GM18951 (cell line): ENCODE data around the gene SLC45A3.
"Not testable (repeated sequence)": the region's sequence is repeated elsewhere in the genome, so short reads cannot be mapped to it uniquely, and the experiment has no call there.

Experiments
- POLR2A ChIP-seq: IDR thresholded peaks from 4 replicates; pipeline ENCODE4 v1.6.1; 2011; ENCODE audit warnings: mild to moderate bottlenecking; ENCODE audit not compliant: insufficient read length, insufficient read depth; ENCODE audit errors: extremely low read depth
- in situ Hi-C: fragments of 300-500 bp; cut with MboI; formaldehyde crosslinking; loops from one replicate; pipeline ENCODE4 v1.12.0; 2022; ENCODE audit warnings: low sequenced_read_pairs, mixed read lengths, inconsistent platforms; ENCODE audit not compliant: unreplicated experiment

SLC45A3 gene

GRCh38 chr1:205680073-205680851, at the start of gene SLC45A3:
Gene SLC45A3 (minus strand): TSS chr1:205680509. CDS start chr1:205664656, 15,853 bp downstream.
- in situ Hi-C loops: no loop called here
- TF ChIP-seq POLR2A: no peak

- in situ Hi-C loops: no loop called here
- no peak for TF ChIP-seq POLR2A
Measured at GRCh38 chr1:205726619-205727125, 46.4 kb upstream of the SLC45A3 start.

GRCh38 chr1:205725514-205725913, 45.2 kb upstream of the SLC45A3 start:
- no peak for TF ChIP-seq POLR2A
- in situ Hi-C loops: no loop called here

- in situ Hi-C loops: not testable (repeated sequence)
Measured at GRCh38 chr1:205720740-205721139, 40.4 kb upstream of the SLC45A3 start.

- no peak for TF ChIP-seq POLR2A
Measured at GRCh38 chr1:205719762-205720161, 39.5 kb upstream of the SLC45A3 start.

GRCh38 chr1:205719015-205719414, 38.7 kb upstream of the SLC45A3 start:
- in situ Hi-C loops: loop anchor here (5.0 to 10.0 kb wide), 2 partner anchors 57 to 124 kb away; no protein-coding TSS in a partner anchor
- TF ChIP-seq POLR2A: no peak

More at GRCh38 chr1:205719762-205720161, 39.5 kb upstream of the SLC45A3 start:
- in situ Hi-C loops: loop anchor here (5.0 to 10.0 kb wide), 2 partner anchors 57 to 125 kb away; no protein-coding TSS in a partner anchor

- in situ Hi-C loops: loop anchor here (5.0 to 10.0 kb wide), 2 partner anchors 54 to 122 kb away; no protein-coding TSS in a partner anchor
- no peak for TF ChIP-seq POLR2A
Measured at GRCh38 chr1:205716371-205717132, 36.2 kb upstream of the SLC45A3 start.

- in situ Hi-C loops: loop anchor here (5.0 to 10.0 kb wide), 2 partner anchors 53 to 121 kb away; no protein-coding TSS in a partner anchor
- TF ChIP-seq POLR2A: no peak
Measured at GRCh38 chr1:205715628-205716027, 35.3 kb upstream of the SLC45A3 start.

- in situ Hi-C loops: loop anchor here (5.0 to 10.0 kb wide), 2 partner anchors 53 to 120 kb away; no protein-coding TSS in a partner anchor
- no peak for TF ChIP-seq POLR2A
Measured at GRCh38 chr1:205714906-205715246, 34.6 kb upstream of the SLC45A3 start.

GRCh38 chr1:205714190-205714905, 34.0 kb upstream of the SLC45A3 start:
- TF ChIP-seq POLR2A: no peak
- in situ Hi-C loops: loop anchor here (10.0 kb wide), 1 partner anchor 120 kb away; no protein-coding TSS in a partner anchor

- no peak for TF ChIP-seq POLR2A
- in situ Hi-C loops: loop anchor here (10.0 kb wide), 1 partner anchor 117 kb away; no protein-coding TSS in a partner anchor
Measured at GRCh38 chr1:205711105-205712048, 31.1 kb upstream of the SLC45A3 start.
